ENCODE measurements around the gene NOP56. TPM values are rescaled to one million over a fixed set of nuclear protein-coding genes. Genes with fewer than 3 reads are reported as not detected.

NOP56 gene
- total and polyA plus RNA-seq, 2 donors (not counting 1 experiment from before 2014, with no cell fraction given), result 212 to 247 TPM

GRCh38 chr20:2698186-2698817 lies 45.9 kb downstream of the NOP56 start:
- intact Hi-C loops (cut with micrococcal nuclease), result no loop called here
- no peak for DNase-seq
- no peak overlapping the region for H3K4me2 ChIP-seq (replicated peaks; ENCODE audit: low read depth, low read length, poor library complexity, severe bottlenecking)
- Mint-ChIP-seq H3K9me3 (ENCODE audit: insufficient read depth) (no peaks in the 10 kb centered on the region), H3K4me3 (no peak overlapping the region), H3K27me3 (peaks cover 53% of the 10 kb centered on the region), H3K27ac (no peak overlapping the region), H3K4me1 (peaks cover 2% of the 10 kb centered on the region)
- no peak overlapping the region for H2AFZ ChIP-seq (ENCODE audit: insufficient read depth, low read depth, low read length, poor library complexity, severe bottlenecking)
- H4K20me1 ChIP-seq (ENCODE audit: control insufficient read depth, insufficient read depth, low read length, poor library complexity, severe bottlenecking), result no peaks in the 10 kb centered on the region
- no peaks in the 10 kb centered on the region for H3K79me2 ChIP-seq (ENCODE audit: control insufficient read depth, insufficient read depth, low read length)
- POLR2A ChIA-PET, result interaction anchor here (0.5 kb wide), 1 partner anchor 12 kb away, joined by 3 read pairs; no protein-coding TSS in a partner anchor
- no peaks in the 10 kb centered on the region for H3K36me3 ChIP-seq (replicated peaks in 1 of 2; ENCODE audit: control extremely low read depth in 1 of 2, control insufficient read depth in 1 of 2, extremely low read depth in 1 of 2, insufficient read depth in 2 of 2, low read length in 1 of 2)
- WGBS (ENCODE audit: insufficient coverage), result 85% methylated on average over 2 of the region's 4 CpGs
- peaks cover 0 to 51% (median 24%) of the 10 kb centered on the region in 4 experiments for H3K27me3 ChIP-seq (replicated peaks in 1 of 4; ENCODE audit: control extremely low read depth in 1 of 4, control insufficient read depth in 3 of 4, insufficient read depth in 4 of 4, low read length in 3 of 4)
- TF ChIP-seq EZH2 (IDR thresholded peaks at IDR 0.05; ENCODE audit: borderline replicate concordance, insufficient read depth, low read depth, low read length, poor library complexity, severe bottlenecking) (no peak), CTCF (IDR thresholded peaks at IDR 0.05) (no peak)
- no peak for ATAC-seq (ENCODE audit: low read depth)
- no peak overlapping the region for H3K9ac ChIP-seq (ENCODE audit: low read length)
- CTCF ChIA-PET, result no interaction called here
- peaks cover 7 to 9% of the 10 kb centered on the region in 2 donors for H3K4me1 ChIP-seq (ENCODE audit: control insufficient read depth in 2 of 2, insufficient read depth in 2 of 2, low read length in 2 of 2)
- no peak overlapping the region for H3K4me3 ChIP-seq (ENCODE audit: control extremely low read depth in 1 of 5, extremely low read depth in 1 of 5, insufficient read depth in 1 of 5, low read depth in 2 of 5, low read length in 4 of 5)
- H3K27ac ChIP-seq (ENCODE audit: low read length in 2 of 2), result no peak overlapping the region
- peaks cover 0 to 9% (median 0%) of the 10 kb centered on the region in 3 donors for H3K9me3 ChIP-seq (ENCODE audit: control extremely low read depth in 1 of 3, control insufficient read depth in 2 of 3, insufficient read depth in 1 of 3, low read length in 2 of 3)

GRCh38 chr20:2698912-2699311 lies 46.5 kb downstream of the NOP56 start:
- Mint-ChIP-seq H3K9me3 (ENCODE audit: insufficient read depth) (no peaks in the 10 kb centered on the region), H3K4me1 (peaks cover 2% of the 10 kb centered on the region), H3K27ac (no peak overlapping the region), H3K27me3 (peaks cover 57% of the 10 kb centered on the region), H3K4me3 (no peak overlapping the region)
- Histone ChIP-seq H3K79me2 (ENCODE audit: control insufficient read depth, insufficient read depth, low read length) (no peaks in the 10 kb centered on the region), H3K4me3 (ENCODE audit: control extremely low read depth in 1 of 5, extremely low read depth in 1 of 5, insufficient read depth in 1 of 5, low read depth in 2 of 5, low read length in 4 of 5) (no peak overlapping the region), H3K9me3 (ENCODE audit: control extremely low read depth in 1 of 3, control insufficient read depth in 2 of 3, insufficient read depth in 1 of 3, low read length in 2 of 3) (peaks cover 0 to 8% (median 0%) of the 10 kb centered on the region in 3 donors), H3K9ac (ENCODE audit: low read length) (no peak overlapping the region), H3K4me1 (ENCODE audit: control insufficient read depth in 2 of 2, insufficient read depth in 2 of 2, low read length in 2 of 2) (peaks cover 3 to 5% of the 10 kb centered on the region in 2 donors), H3K27ac (ENCODE audit: low read length in 2 of 2) (no peak overlapping the region), H3K27me3 (replicated peaks in 1 of 4; ENCODE audit: control extremely low read depth in 1 of 4, control insufficient read depth in 3 of 4, insufficient read depth in 4 of 4, low read length in 3 of 4) (peaks cover 0 to 46% (median 22%) of the 10 kb centered on the region in 4 experiments), H4K20me1 (ENCODE audit: control insufficient read depth, insufficient read depth, low read length, poor library complexity, severe bottlenecking) (no peaks in the 10 kb centered on the region), H3K4me2 (replicated peaks; ENCODE audit: low read depth, low read length, poor library complexity, severe bottlenecking) (no peak overlapping the region), H3K36me3 (replicated peaks in 1 of 2; ENCODE audit: control extremely low read depth in 1 of 2, control insufficient read depth in 1 of 2, extremely low read depth in 1 of 2, insufficient read depth in 2 of 2, low read length in 1 of 2) (no peaks in the 10 kb centered on the region), H2AFZ (ENCODE audit: insufficient read depth, low read depth, low read length, poor library complexity, severe bottlenecking) (no peak overlapping the region)
- TF ChIP-seq EZH2 (IDR thresholded peaks at IDR 0.05; ENCODE audit: borderline replicate concordance, insufficient read depth, low read depth, low read length, poor library complexity, severe bottlenecking) (no peak), CTCF (IDR thresholded peaks at IDR 0.05) (no peak)
- ATAC-seq (ENCODE audit: low read depth), result no peak
- POLR2A ChIA-PET, result no interaction called here
- no peak for DNase-seq
- WGBS (ENCODE audit: insufficient coverage), result 94% methylated on average over 4 of the region's 4 CpGs
- CTCF ChIA-PET, result no interaction called here
- intact Hi-C loops (cut with micrococcal nuclease), result no loop called here

Measured in B cell (primary cell).